Fibroblast of the conjunctiva (primary cell): Measurements from ENCODE around the gene RPS6KA3.
"Not testable (repeated sequence)": the region's sequence is repeated elsewhere in the genome, so short reads cannot be mapped to it uniquely, and the experiment has no call there.

Experiments used
- DNase-seq: peaks from one replicate; pipeline ENCODE4 v3.0.0-alpha.2; 2010; ENCODE audit warnings: low read depth

The RPS6KA3 gene

DNA sequence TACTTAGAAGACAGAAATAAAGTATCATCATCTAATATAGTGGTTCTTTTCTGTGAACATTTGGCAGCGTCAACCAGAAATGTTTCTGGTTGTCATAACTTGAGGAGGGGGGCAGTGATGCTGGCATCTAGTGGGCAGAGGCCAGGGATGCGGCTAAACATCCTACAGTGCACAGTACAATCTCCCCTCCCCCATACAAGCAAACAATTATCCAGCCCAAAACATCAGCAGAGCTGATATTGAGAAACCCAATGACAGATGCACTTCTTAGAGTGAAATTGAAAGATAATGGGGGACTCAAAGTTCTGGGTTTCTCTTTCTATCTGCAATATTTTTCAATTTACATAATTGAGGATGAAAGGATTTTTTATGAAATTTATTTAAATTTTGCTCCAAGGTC, 123.1 kb downstream of the RPS6KA3 start:
- no peak for DNase-seq

DNA sequence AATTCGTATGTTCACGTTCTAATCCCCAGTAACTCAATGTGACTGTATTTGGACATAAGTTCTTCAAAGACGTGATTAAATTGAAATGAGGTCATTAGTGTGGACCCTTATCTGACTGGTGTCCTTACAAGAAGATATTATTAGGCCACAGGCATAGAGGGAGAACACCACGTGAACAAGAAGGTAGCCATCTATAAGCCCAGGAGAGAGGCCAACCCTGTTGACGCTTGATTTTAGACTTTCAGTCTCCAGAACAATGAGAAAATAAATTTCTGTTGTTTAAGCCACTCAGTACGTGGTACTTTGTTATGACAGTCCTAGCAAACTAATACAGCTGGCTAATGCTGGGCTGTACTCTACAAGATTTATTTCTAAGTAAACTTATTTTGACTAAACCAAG, 123.6 kb downstream of the RPS6KA3 start:
- DNase-seq, result no peak

DNA sequence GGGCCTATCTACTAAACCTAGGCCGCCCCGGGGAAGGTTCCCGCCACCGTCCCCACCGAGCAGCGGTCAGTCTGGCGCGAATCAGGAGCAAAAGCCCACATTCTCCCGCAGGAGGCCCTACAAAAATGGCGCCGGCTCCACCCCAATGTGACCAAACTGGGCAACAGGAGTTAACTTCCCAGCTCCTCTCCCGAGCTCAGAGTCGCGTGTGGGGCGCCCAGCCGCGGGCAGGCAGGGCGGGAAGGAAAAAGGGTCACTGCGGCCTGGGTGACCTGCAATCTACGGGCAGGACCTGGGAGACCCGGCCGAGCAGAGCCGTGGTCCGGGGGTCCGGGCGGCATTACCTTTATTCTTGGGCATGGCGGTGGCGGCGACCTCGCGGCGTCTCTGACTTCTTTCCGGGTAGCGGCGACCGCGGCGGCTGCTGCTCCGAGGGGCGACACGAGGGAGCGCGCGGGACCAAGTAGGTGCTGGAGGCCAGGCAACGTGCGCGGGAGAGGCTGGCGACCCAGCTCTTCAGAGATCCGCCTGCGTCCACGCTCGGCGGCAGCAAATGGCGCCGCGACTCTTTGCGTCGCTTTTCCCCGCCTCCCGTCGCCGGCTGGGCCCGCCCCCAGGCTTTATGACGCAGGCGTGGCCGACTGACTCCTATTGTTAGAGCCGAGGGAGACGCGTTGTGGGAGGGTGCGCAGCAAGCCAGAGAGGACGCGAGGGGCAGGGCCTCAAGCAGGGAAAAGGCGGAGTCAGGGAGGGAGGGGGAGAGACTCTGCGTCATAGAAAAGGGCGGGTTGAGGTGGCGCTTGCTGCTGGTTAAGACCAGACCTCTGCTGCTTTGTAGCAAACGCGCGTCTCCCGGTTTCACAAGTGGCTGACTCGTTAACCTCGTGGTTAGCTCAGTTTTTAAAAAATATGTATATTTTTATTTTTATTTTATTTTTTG, 125.2 kb downstream of the RPS6KA3 start, which contains the start of gene EIF1AX:
Gene EIF1AX, minus strand, starts transcription at position 558 of the 940 bp plus-strand sequence. Its CDS starts 198 bp downstream, at position 360.
- peak; percentile 98 for DNase-seq

DNA sequence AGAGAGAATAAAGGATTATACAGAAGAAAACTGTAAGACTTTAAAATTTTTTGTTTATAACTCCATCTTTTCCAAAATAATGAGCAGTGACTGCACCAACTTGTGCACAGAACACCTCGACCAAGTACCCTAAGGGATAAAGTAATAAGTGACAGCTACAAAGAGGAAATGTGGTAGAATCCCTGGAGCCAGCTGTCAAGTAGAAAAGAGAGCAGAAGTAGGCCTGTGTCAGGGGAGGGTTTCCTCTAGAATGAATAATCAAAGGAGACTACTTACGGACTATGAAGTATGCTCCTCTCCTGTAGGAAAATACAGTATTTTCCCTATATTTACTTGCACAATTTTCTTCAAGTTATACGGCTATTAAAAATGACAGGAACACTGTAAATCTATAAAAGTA, 126.3 kb downstream of the RPS6KA3 start:
- no peak for DNase-seq

DNA sequence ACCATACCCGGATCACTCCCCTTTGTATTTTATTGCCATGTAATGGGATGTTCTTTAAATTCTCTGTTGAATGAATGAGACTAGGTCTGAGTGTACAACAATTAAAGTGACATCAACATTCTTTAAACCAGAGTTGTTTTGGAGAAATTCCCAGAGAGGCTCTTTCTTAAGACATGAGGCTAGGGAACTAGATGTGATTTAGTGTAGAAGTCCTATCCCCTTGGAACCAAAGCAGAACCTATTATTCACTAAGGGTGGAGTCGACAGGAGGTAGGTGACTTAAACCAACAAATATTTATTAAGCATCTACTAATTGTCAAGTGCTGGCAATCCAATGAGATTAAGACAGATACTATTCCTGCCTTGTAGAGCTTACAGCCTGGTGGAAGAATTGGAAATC, 126.7 kb downstream of the RPS6KA3 start:
- peak; percentile 20 for DNase-seq

DNA sequence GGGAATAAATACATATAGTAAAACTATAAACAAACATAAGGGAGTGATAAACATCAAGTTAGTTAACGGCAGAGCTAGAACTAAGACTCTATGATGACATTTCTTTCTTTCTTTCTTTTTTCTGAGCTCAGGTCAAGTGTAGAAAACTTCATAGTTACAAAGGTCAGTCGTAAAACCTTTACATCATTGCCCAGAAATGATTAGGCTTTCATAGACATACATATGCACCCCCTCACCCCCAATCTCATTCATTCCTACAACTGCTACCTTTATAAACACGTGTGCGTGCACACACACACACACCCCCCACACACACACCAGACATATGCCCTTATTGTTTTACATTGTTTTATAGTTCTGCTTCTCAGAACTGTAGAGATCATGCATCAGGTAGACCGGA, 130.8 kb downstream of the RPS6KA3 start:
- no peak for DNase-seq

DNA sequence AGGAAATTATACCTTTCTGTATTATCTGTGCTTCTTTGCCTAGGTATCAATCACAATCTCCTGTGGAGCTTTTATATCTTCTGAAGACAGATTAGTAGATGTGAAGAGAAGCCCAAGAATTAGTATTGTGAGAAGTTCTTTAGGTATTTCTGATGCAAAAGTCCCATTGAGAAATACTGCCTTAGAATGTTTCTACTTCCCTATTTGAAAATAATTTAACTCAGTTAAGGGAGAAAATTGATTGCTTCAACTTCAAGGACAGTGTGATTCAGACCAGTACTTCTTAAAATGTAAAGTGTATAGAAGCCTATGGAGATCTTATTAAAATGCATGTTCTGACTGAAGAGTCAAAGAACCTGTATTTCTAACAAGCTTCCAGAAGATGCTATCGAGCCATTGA, 134.0 kb downstream of the RPS6KA3 start:
- no peak for DNase-seq

DNA sequence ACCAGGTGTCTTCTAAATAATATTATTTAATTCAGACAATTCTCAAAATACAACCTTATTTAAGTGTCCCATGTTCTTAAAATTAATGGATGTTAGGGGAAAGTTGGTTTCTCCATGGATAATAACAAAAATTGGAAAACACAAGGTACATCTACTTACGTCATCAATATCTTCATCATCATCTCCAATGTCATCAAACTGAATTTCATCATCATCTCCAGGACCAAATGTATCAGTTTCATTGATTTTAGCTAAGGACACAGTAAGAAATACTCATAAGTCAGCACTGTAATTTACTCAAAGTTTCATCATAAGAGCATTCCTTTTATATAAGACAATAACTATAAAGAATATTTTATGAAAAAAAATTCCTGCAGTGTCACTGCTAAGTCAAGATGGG, 136.4 kb downstream of the RPS6KA3 start:
- no peak for DNase-seq

DNA sequence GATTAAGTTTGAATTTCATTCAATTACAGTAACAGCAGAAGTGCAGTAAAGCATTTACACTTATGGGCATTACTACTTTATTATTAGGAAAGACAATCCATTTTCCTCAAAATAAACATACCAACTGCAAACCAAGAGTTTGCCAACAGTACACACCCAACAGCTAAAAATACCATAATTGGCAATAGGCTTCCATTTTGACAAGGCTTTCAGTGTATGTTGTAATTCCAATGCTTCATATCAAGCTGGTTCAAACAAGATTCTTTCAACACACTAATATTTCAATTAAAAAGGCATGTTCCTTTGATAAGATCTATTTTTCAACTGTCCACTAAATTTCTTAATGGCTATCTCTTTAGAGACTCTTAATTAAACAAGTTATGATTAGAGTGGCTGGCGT, 137.2 kb downstream of the RPS6KA3 start:
- no peak for DNase-seq

DNA sequence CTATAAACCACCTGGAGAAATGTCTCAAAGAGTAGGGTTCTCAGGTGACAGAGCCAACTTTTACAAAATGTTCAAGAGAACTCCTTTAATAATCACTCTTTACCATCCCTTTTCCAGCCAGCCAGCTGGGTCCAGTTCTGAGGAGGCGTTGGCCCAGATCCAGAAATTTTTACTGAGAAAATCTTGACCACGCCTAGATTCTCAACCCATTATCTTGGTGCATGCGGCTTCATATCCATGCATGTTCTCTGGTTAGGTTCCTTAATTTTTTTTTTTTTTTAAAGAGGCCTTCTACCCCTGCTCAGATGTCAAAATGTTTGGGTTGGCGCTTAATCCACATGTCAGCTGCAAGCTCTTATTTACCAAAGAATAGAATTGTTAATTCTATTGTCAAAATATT, 138.0 kb downstream of the RPS6KA3 start:
- DNase-seq, result no peak

DNA sequence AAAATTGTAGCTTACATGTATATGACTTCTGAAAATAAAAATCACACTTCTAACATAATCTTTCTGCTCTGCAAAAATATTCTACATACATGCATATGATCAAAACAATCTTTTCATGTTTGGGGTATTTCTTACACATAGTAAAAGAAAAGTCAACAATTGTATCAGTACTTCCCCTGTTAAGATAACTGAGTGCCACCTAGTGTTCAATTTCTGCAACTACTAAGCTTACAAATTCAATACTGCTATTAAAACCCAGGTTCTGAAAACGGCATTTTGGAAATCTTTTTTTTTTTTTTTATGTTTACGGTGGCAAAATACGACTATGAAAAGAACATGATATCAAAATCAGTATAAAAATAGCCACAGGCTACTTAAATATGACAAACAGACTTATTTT, 139.3 kb downstream of the RPS6KA3 start:
- DNase-seq, result not testable (repeated sequence)

DNA sequence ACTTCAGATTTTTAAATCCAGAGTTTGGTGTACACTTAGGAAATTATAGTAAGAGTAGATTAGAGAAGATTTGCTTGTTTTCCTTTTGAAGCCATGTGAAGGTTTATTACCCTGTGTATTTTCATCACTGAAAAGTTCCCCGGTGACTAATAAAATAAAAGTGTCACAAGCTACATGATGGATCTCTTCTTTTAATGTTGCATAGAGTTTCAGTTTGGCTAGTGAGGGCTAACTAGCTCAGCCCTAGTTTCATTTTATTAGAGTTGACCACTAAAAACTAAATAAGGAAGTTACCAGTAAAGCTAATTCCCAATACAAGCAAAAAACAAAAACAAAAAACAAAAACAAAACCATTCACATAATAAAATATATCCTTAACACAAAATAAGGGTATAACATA, 139.9 kb downstream of the RPS6KA3 start:
- DNase-seq, result not testable (repeated sequence)

DNA sequence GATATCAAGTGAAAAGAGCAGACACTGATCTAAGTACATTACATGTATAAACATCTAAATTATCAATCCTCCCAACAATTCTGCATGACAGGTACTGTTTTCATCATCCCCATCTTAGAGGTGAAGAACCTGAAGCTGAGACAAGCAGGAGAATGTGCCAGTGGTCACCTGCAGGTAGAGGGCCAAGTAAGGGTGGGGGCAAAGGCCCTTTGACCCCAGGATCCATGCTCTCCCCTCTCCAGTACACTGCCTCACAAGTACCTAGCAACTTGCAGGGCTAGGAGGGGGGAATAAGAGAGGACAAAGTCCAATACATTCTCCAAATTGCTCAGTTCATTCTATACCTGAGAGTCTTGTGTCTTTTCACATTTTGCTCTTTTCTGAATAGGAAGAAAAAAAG, 141.7 kb downstream of the RPS6KA3 start:
- no peak for DNase-seq

DNA sequence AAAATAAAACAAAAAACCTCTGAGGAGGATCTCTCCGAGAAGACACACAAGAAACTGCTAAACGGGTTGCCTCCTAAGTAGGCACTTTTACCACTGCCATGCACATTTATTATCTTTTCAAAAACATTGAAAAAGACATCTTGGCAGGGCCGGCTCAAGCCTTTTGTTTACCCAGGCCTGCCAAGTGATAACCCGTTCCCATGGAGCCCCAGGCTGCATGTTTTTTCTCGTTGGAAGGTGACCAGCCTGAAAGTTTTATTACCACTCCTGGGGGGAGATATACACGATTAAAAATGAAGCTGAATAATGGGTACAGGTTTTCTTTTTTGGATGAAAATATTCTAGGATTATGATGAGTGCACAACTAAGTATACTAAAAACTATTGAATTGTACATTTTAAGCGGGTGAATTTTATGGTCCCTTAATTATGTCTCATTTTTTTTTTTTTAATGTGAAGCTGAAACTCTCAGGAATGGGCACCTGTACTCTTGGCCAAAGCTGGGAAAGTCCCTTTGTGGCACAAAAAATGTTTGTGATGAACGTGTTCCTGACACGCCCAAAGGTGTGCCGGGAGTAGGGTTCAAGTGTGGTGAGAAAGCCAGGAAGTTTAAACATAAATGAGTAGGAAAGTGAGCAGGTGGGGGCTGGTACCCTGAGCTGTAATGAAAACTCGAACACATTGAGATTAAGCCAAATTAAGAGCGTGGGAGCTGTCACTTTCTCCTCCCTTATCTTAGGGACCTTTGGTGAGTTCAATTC, 148.5 kb downstream of the RPS6KA3 start:
- DNase-seq, result no peak

DNA sequence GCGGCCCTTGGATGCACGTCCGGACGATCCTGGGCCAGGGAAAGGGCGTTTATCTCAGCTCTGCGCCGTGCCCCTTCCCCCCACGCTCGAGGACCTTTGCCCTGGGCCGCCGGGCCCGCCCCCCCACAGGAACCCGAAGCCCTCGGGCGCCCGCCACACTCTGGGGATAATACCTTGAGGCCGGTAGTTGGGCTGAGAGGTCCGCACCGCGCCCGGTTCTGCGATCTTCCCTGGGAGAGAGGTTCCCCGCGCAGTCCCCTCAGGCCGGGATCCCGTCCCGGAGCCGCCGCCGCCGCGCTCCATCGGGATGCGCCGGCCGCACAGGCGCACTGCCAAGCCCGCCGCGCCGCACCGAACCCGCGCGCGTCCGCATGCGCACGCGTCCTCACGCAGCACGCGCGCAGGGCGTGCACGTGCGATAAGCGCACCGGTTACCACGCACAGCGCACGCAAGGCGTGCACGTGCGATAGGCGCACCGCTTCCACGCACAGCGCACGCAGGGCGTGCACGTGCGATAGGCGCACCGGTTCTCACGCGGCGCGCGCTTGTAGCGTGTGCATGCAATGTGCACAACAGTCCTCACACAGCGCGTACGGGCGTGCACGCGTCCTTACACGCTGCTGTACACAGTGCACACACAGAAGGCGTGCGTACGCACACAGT, 150.0 kb downstream of the RPS6KA3 start, which contains the start of gene MAP7D2:
Gene MAP7D2, minus strand, starts transcription at position 331 of the 664 bp plus-strand sequence. Its CDS starts 28 bp downstream, at position 303.
- DNase-seq, result no peak

DNA sequence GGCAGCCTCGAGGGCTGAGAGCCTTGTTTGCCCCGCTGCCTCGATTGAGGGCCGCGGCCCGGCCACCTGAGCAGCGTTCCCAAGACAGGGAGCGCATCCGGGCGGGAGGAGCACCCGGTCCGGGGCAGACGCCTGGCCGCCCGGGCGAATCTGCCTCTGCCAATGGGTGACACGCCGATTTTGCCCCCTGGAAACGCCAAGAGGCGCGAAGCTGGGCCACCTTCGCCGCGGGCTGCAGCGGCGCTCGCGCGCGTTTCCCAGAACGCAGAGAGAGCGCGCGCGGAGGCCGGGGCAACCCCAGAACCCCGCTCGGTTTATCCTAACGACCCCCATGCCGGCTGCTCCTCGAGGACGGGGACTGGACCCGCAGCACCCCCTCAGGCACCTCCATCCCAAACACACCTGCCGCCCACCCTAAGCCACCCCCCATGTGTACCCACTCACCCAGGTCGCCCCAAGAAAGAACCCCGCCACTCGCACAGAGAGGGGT, 150.6 kb downstream of the RPS6KA3 start:
- DNase-seq, result no peak

DNA sequence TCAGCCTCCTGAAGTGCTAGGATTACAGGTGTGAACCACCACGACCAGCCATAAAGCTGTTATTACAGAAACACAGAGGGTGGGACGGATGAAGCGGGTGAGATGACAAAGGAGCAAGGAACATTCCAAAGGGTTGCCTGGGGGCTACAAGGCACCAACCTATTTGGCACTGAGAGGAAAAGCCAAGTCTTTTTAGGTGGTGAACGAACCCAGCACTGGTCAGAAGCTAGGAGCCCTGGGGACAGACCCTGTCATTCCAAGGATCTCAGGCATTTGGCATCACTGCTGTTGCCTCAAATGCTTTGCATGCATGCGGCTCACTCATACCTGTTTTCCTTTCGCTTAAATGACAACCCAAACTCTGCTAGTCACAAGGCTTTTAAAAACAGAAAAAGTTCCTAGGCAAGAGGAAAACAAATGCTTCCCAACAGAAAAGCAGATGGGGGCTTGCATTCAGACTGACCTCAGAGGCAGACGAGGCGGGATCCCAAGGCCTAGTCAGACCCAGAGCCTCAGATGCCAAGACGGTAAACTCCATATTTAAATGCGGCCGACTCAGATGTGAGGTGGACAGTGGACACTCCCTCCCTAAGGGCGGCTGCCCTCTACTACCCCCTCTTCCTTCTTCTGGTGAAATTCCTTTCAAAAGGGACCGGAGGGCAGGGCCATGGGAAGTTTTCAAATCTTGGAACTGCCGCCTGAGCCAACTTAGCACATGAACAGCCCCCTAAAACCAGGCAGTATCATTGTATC, 154.5 kb downstream of the RPS6KA3 start:
- DNase-seq, result no peak

DNA sequence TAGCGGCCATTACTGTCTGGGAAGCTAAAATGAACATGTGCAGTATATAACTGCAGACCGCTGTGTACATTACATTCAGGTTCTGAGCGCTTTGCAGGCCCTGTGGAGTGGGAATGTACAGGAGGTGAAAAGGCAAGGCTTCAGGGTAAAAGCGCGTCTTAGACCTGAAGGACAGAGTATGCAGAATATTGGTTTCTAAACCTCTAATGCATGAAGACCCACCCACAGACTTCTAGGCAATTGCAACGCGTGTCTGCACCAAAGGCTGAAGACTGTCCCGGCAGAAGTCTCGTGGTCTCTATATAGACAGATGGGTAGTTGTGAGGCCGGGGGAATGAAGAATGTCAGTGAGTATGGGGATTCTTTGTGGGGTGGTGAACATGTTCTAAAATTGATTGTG, 155.4 kb downstream of the RPS6KA3 start:
- DNase-seq, result no peak

DNA sequence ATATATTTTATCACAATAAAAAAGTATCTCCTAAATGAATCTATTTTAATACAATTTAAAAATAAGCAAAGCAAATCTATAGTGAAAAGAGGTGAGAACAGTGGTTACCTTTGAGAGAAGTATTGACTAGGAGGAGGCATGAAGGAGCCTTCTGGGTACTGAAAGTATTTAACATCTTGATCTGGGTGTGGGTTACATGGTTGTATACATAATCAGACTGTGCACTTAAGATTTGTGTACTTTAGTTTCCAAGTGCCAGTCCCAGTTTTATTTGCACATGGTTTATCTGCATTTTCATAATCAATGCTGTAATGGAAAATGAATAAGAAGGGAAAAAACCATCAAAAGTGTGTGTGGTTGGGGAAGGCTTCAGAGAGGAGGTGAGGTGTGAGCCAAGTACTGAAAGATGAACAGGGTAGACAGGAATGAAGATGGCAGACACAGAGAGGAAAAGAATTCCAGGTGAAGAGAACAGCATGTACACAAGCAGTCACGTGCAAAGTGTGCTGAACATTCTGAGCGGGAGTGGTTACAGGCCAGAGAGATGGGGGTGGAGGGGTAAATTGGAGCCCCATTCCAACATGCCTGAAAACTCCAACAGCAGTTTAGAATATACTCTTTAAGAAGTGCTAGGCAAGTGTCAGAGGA, 164.7 kb downstream of the RPS6KA3 start:
- DNase-seq, result no peak
